ENCODE results near the gene CD6. TPM values are rescaled to one million over a fixed set of nuclear protein-coding genes. Genes with fewer than 3 reads are reported as not detected.
A peak's percentile ranks its signal among the peaks of the same experiment; 100 is the strongest.
"Not testable (repeated sequence)": the region's sequence is repeated elsewhere in the genome, so short reads cannot be mapped to it uniquely, and the experiment has no call there.

Gene CD6
- polyA plus RNA-seq, 3 donors: 0.95 to 1.5 (median 1.4) TPM

DNA sequence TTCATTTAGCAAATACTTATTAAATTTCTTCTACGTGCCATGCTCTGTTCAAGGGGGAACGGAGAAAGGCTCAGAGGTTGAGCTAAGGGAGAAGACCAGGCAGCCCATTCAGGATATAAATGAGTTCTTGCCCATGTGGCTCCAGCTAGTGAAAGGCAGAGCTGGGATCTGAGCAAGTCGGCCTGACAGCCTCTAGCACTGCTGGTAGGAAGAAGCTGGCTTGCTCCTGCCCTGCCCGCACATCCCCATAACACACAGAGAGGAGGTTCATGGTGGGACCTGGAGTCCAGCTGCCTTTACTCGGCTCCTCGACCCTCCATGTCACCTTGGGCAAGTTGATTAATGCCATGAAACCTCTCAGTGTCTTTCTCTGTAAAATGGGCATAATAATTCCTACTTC is 21.5 kb upstream of the CD6 start:
- DNase-seq (ENCODE audit: extremely low read depth in 1 of 11, low read depth in 9 of 11, low spot score in 4 of 11): no peak

DNA sequence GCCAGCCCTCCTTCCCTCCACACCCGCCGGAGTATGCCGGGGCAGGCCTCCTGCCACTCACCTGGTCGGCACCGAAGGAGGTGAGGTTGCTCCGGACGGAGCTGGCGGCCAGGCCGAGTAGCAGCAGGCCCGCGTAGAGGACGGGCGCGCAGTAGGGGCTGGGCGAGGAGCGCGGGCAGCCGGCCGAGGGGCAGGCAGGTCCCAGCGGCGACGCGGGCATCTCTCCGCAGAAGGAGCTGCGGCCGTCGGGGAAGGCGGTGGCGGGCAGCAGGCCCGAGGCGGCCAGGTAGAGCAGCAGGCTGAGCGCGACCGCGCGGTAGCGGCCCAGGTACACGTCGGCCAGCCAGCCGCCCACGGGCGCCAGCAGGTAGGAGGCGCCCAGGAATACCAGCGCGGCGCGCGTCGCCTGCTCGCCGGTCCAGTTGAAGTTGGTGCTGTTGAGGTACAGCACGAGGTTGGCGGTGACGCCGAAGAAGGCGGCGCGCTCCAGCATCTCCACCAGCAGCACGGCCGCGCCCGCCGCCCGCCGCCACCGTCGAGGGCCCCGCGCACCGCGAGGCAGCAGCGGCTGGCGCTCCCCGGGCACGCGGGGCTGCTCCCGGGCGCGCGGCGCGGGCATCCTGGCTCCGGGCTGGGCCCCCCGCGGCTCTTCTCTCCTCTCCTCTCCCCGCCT is 20.4 kb upstream of the CD6 start:
- peak in 1 of 11 donors; percentile 19 for DNase-seq (ENCODE audit: extremely low read depth in 1 of 11, low read depth in 9 of 11, low spot score in 4 of 11)

DNA sequence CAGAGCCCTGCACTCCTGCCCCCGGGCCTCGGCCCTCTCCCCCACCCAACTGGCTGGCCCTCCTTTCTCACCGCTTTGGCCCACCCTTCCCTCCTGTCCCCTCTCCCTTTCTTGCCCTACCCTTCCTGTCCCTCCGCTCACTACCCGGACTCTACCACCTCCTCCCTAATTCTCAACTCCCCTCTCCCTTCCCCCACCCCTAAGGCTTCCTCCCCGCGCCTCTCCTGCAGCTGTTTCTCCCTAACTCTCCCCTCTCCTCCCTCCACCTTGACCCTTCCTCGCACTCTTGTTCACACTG is 19.9 kb upstream of the CD6 start:
- peak in 2 of 11 donors; percentile 18 to 24 for DNase-seq (ENCODE audit: extremely low read depth in 1 of 11, low read depth in 9 of 11, low spot score in 4 of 11)

GRCh38 chr11:60951904-60952741 is 19.4 kb upstream of the CD6 start, which contains the start of gene SLC15A3:
TSS of gene SLC15A3 (minus strand) at chr11:60952176. CDS start at chr11:60951551, 625 bp downstream.
- peak in 4 of 11 donors; percentile 23 to 35 (median 27) for DNase-seq (ENCODE audit: extremely low read depth in 1 of 11, low read depth in 9 of 11, low spot score in 4 of 11)

DNA sequence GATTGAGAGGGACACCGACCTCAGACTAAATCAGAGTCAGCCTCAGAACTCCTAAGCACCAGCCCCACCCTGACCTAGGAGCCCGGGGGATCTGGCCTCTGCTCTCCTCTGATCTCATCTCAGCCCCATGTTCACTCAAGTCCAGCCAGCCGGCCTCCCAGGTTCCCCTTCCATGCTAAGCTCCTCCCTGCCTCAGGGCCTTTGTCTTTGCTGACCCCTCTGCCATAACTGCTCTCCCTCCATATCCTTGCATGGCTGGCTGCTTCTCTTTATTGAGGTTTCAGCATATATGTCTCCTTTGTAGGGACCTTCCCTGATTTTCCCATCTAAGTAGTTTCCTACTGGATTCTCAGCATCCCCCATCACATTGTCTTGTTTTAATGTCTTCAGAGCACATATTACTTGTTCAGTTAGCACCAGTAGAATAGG is 18.7 kb upstream of the CD6 start:
- DNase-seq (ENCODE audit: extremely low read depth in 1 of 11, low read depth in 9 of 11, low spot score in 4 of 11): no peak

- no peak for DNase-seq (ENCODE audit: extremely low read depth in 1 of 11, low read depth in 9 of 11, low spot score in 4 of 11)
Measured at GRCh38 chr11:60953781-60954180, 17.7 kb upstream of the CD6 start.

DNA sequence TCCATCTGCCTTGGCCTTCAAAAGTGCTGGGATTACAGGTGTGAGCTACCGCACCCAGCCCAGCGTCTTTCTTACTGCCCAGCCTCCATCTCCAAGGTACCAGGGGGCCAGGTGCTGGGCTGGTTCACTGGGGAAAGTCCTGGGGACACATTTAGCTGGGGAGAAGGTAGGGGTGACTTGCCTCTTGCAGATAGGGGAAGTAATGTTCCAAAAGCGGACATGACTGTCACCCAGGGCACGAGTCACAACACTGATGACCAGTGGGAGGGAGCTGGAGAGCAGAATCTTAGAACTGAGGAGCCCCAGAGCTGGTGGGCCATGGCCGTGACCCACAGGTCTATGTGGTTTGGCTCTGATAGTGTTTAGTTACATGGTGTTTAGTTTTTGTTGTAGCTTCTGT is 17.1 kb upstream of the CD6 start:
- no peak for DNase-seq (ENCODE audit: extremely low read depth in 1 of 11, low read depth in 9 of 11, low spot score in 4 of 11)

GRCh38 chr11:60955571-60955970 is 15.9 kb upstream of the CD6 start:
- DNase-seq (ENCODE audit: extremely low read depth in 1 of 11, low read depth in 9 of 11, low spot score in 4 of 11): no peak

- no peak for DNase-seq (ENCODE audit: extremely low read depth in 1 of 11, low read depth in 9 of 11, low spot score in 4 of 11)
Measured at GRCh38 chr11:60957188-60957587, 14.3 kb upstream of the CD6 start.

DNA sequence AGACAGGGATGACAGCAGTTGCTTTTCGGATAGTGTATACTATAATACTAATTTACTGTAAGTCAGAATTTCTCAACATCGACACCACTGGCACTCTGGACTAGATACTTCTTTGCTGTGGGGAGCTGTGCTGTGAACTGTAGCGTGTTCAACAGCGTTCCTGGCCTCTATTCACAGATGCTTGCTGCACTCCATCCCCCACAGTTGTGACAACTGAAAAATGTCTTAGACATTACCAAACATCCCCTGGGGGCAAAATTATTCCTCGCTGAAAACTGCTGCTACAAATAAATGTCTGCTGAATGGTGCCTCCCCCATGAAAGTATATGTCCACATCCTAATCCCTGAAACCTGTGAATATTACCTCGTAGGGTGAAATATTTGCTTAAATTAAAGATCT is 12.0 kb upstream of the CD6 start:
- no peak for DNase-seq (ENCODE audit: extremely low read depth in 1 of 11, low read depth in 9 of 11, low spot score in 4 of 11)

GRCh38 chr11:60960405-60960804 is 11.1 kb upstream of the CD6 start:
- no peak for DNase-seq (ENCODE audit: extremely low read depth in 1 of 11, low read depth in 9 of 11, low spot score in 4 of 11)

DNA sequence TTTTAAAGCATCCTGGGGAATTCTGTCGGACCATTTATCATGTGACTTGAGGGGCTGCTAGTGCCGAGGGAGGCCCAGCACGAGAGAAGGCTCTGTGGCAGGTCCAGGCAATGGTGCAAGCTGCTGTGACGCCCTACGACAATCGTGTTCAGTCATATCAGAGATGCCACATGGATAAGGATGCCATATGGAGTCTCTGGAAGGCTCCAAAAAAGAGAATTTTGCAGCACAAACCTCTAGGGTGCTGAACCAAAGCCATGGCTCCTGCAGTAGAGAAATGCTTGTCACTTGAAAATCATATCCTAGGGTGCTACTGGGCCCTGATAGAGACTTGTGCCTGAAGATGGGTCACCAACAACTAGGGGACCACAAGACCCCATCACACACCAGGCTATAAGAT is 6.7 kb upstream of the CD6 start:
- DNase-seq (ENCODE audit: extremely low read depth in 1 of 11, low read depth in 9 of 11, low spot score in 4 of 11): no peak

DNA sequence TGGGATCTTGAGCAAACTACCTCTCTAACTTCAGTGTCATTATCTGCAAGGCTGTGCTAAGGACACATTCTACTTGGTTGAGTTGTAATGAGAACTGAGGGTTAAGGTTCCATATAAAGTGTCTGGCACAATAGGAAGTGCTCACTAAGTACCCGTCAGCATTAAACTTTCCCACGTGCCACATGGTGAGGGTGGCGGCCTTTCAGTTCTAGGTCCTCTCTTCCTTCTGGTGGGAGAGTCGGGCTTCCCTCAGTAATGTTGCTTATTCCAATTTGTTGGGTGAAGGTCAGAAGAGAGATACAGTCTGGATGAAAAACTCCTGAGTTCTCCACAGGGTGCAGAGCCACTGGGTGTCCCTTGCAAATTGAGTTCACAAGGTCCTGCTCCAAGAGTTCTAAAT is 4.6 kb upstream of the CD6 start:
- DNase-seq (ENCODE audit: extremely low read depth in 1 of 11, low read depth in 9 of 11, low spot score in 4 of 11): no peak

DNA sequence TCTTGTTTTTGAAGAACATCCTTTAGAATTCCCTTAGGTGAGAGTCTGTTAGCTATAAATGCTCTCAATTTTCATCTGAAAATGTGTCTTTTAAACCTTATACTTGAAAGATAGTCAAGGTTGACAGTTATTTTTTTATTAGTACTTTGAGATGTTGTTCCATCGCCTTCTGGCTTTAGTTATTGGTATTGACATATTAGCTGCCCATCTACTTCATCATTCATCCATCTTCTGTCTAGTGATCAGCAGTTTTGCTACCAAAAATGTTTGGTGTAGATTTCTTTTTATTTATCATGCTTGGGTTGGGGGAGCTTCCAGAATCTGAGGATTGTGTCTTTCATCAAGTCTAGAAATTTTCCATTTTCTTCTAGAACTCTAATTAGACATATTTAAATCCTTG is 3.3 kb upstream of the CD6 start:
- no peak for DNase-seq (ENCODE audit: extremely low read depth in 1 of 11, low read depth in 9 of 11, low spot score in 4 of 11)

GRCh38 chr11:60970369-60970774 is 1.1 kb upstream of the CD6 start:
- DNase-seq (ENCODE audit: extremely low read depth in 1 of 11, low read depth in 9 of 11, low spot score in 4 of 11): no peak

GRCh38 chr11:60970890-60971289 is 590 bp upstream of the CD6 start:
- DNase-seq (ENCODE audit: extremely low read depth in 1 of 11, low read depth in 9 of 11, low spot score in 4 of 11): no peak

- no peak for DNase-seq (ENCODE audit: extremely low read depth in 1 of 11, low read depth in 9 of 11, low spot score in 4 of 11)
Measured at GRCh38 chr11:60972182-60973030, 926 bp downstream of the CD6 start.

DNA sequence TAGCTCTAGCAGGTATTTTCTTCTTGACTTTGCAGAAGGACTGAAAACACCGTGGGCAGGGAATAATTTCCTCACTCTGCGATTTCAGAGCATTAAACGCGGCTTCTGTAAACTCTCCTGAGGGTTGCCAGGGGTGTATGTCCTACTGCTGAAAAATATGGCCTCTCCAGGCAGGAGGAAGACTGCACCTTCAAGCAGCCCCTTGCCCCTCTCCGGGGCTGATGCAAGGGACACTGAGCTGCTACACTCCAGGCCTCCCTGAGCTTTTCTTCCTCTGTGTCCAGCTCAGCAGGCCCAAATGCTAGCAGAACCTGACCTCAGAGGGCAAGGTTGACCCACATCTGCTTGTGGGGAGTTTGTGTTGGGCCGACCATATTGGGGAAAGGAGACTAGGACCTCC is 2.2 kb downstream of the CD6 start:
- DNase-seq (ENCODE audit: extremely low read depth in 1 of 11, low read depth in 9 of 11, low spot score in 4 of 11): no peak

- not testable (repeated sequence) for DNase-seq (ENCODE audit: extremely low read depth in 1 of 11, low read depth in 9 of 11, low spot score in 4 of 11)
Measured at GRCh38 chr11:60974316-60974715, 2.8 kb downstream of the CD6 start.

DNA sequence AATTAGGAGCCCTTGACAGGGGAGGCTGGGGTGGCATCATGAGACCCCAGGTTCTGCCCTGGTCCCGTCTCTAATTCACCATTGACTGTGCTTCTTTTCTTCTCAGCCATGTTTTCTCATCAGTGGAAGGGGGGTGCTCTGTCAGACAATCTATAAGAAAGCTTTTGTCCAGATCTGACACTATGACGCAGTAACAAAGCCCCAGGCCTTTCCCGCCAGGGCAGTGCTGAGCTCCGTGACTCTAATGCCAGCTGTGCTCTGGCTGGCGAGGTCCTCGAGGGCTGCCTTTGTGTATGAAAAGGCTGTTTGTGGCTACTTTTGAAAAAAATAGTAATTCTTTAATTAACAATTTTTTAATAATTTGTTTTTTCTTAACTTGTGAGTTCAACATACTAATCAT is 3.2 kb downstream of the CD6 start:
- DNase-seq (ENCODE audit: extremely low read depth in 1 of 11, low read depth in 9 of 11, low spot score in 4 of 11): no peak
